Skeletal muscle cell (primary cell): ENCODE data around the gene LZTS3.
"Not testable (repeated sequence)": the region's sequence is repeated elsewhere in the genome, so short reads cannot be mapped to it uniquely, and the experiment has no call there.

Experiments used
- DNase-seq: peaks from one replicate; pipeline ENCODE4 v3.0.0-alpha.2; 2010; ENCODE audit warnings: low read depth
- H3K4me3 ChIP-seq: 2 replicates; pipeline ENCODE4 v1.5.1; 2011; ENCODE audit warnings: low read depth, mild to moderate bottlenecking, control low read depth, low read length, moderate library complexity

Gene LZTS3

DNA sequence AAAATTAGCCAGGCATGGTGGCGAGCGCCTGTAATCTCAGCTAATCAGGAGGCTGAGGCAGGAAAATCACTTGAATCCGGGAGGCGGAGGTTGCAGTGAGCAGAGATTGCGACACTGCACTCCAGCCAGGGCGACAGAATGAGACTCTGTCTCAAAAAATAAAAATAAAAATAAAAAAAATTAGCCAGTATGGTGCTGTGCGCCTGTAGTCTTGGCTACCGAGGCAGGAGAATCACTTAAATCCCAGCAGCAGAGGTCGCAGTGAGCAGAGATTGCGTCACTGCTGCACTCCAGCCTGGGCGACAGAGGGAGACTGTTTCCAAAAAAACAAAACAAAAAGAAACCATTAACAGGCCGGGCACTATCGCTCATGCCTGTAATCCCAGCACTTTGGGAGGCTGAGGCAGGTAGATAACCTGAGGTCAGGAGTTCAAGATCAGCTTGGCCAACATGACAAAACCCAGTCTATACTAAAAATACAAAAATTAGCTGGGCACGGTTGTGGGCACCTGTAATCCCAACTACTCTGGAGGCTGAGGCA is 55.4 kb downstream of the LZTS3 start:
- peak; percentile 19 for DNase-seq
- H3K4me3 ChIP-seq: not testable (repeated sequence)

DNA sequence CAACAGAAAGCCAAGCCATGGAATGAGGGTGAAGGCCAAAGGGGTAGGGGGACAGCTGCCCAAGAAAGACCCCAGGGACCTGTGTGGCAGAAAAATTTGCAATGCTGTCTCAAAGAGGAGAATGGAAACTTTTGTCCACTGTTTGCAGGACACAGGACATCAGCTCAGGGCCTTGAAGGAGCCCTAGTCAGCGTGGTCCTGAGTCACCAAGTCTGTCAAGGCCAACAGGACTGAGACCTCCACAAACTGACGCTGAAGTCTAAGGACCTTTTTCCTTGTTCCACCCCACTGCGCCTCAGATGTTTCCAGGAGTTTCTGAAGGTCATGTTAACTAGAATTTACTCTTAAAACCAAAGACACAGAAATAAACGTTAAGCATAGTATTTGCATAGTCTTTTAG is 57.0 kb downstream of the LZTS3 start:
- no peak for DNase-seq
- no peak overlapping the region for H3K4me3 ChIP-seq

DNA sequence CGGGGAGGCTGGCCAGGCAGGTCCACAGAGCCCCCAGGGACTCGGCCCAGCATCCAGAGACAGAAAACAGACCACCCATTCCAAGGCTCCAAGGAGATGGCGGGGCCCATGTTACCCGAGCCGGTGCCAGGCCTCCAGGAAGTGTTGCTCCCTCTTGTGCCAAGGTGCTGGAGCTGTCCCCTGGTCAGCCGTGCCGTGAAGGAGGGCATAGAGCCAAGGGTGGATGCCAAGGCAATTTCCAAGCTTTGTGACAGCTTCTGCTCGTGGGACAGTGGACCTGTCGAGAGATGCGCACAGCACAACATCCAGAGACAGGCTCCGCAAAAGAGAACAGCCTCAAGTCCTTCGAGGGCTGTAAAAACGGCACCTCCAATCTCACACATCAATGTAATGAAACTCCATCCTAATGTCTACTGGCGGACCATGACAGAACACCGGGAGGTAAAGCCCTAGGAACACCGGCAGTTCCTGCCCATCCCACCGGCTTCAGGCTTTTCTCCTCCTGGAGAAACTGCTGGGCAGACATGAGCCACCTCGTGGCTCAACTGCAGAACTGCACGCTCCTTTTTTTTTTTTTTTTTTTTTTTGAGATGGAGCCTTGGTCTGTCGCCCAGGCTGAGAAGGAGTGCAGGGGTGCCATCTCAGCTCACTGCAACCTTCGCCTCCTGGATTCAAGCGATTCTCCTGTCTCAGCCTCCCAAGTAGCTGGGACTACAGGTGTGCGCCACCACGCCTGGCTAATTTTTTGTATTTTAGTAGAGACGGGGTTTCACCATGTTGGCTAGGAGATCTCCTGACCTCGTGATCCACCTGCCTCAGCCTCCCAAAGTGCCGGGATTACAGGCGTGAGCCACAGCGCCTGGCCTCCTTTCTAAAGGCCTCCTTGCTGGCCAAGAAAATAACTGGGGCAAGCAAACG is 57.9 kb downstream of the LZTS3 start:
- no peak overlapping the region for H3K4me3 ChIP-seq
- no peak for DNase-seq
